ENCODE measurements around the gene PMP22. TPM values are rescaled to one million over a fixed set of nuclear protein-coding genes. Genes with fewer than 3 reads are reported as not detected.

The PMP22 gene
- polyA plus RNA-seq, 1 donor (not counting 4 experiments of a cell fraction or from before 2014, with no cell fraction given) = 7.9 TPM

DNA sequence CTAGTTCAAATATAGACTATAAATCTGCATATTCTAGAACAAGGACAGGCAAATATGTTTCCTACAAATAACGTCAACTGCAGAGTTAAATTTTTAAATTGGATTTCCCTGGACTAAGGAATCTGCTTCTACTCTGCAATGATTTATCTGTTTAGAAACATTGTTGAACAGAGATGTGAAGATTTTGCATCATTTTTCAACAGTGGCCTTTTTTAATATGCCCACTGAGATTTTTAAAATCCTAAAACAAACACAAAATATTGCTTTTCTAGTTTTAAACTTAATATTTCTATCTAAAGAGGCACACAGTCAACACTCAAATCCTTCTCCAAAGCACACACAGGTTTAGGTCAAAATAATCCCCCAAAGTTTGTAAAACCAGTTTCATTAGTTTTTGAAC is 23.7 kb upstream of the PMP22 start:
- Histone ChIP-seq H3K36me3 (ENCODE audit: control insufficient read depth in 2 of 2, extremely low read depth in 1 of 2, insufficient read depth in 2 of 2, low read length in 2 of 2) (no peaks in the 10 kb centered on the region), H3K79me2 (ENCODE audit: control insufficient read depth, insufficient read depth, low read length) (no peaks in the 10 kb centered on the region), H3K9me1 (ENCODE audit: control insufficient read depth, extremely low read depth, insufficient read depth, low read length) (no peaks in the 10 kb centered on the region), H3K4me3 (ENCODE audit: control insufficient read depth in 2 of 3, extremely low read depth in 1 of 3, insufficient read depth in 2 of 3, low read depth in 1 of 3, low read length in 3 of 3) (no peak overlapping the region), H3K4me2 (ENCODE audit: control insufficient read depth, extremely low read depth, insufficient read depth, low read depth, low read length) (no peak overlapping the region), H3K27ac (ENCODE audit: control insufficient read depth, insufficient read depth, low read length) (no peak overlapping the region), H3K27me3 (ENCODE audit: control insufficient read depth, extremely low read depth, insufficient read depth, low read length) (no peaks in the 10 kb centered on the region), H2AFZ (ENCODE audit: control insufficient read depth, low read length) (no peak overlapping the region), H3K9ac (ENCODE audit: control insufficient read depth, extremely low read depth, insufficient read depth, low read length) (no peak overlapping the region), H3K9me3 (ENCODE audit: control insufficient read depth, low read depth, low read length) (no peaks in the 10 kb centered on the region), H3K4me1 (ENCODE audit: control insufficient read depth, extremely low read depth, insufficient read depth, low read length) (no peaks in the 10 kb centered on the region), H4K20me1 (ENCODE audit: control insufficient read depth, extremely low read depth, insufficient read depth, low read length) (no peaks in the 10 kb centered on the region)
- no peak for TF ChIP-seq EZH2 (IDR thresholded peaks at IDR 0.05; ENCODE audit: low read length)
- TF ChIP-seq, protein P1, sequence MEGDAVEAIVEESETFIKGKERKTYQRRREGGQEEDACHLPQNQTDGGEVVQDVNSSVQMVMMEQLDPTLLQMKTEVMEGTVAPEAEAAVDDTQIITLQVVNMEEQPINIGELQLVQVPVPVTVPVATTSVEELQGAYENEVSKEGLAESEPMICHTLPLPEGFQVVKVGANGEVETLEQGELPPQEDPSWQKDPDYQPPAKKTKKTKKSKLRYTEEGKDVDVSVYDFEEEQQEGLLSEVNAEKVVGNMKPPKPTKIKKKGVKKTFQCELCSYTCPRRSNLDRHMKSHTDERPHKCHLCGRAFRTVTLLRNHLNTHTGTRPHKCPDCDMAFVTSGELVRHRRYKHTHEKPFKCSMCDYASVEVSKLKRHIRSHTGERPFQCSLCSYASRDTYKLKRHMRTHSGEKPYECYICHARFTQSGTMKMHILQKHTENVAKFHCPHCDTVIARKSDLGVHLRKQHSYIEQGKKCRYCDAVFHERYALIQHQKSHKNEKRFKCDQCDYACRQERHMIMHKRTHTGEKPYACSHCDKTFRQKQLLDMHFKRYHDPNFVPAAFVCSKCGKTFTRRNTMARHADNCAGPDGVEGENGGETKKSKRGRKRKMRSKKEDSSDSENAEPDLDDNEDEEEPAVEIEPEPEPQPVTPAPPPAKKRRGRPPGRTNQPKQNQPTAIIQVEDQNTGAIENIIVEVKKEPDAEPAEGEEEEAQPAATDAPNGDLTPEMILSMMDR (optimal IDR thresholded peaks at IDR 0.05 in 1 of 3, IDR thresholded peaks at IDR 0.05 in 1 of 3, conservative IDR thresholded peaks at IDR 0.05 in 1 of 3; ENCODE audit: extremely low read depth in 1 of 3, insufficient read depth in 2 of 3, low read length in 3 of 3) = no peak
- no peak for DNase-seq (ENCODE audit: low read depth, low spot score)
- FAIRE-seq = no peak
- dilution Hi-C loops (cut with MboI; ENCODE audit: extremely low pct_ligation_motif_present, low sequenced_read_pairs) = no loop called here

DNA sequence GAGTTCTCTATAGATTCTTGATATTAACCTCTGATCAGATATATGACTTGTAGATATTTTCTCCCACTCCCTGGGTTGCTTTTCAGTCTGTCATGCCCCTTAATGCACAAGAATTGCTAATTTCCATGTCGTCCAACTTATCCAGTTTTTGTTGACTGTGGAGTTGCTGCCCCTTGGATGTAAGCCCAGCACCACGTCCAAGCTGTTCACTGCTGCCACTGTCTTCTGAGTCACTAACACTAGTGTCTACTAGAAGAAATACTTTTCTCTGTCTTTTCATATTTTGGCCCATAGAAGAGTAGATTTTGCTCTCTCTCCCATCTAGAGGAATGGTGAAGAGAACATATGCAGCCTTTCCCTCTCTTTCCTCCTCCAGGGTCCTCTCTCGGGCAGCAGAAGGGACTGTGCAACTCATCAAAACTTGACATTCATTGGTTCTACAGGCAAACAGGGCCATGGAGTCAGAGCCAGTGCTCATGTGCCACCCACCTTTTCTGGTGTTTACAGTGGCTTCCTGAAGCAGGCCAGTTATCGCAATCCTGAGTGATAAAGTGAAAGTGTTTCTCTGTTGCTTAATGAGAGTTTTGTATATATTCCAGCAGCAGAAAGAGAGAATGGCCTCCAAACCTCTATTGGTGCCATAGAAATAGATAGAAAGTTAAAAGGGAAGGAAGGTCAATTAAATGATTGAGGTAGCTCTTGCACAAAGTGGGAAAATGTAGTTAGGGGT is 22.6 kb upstream of the PMP22 start:
- Histone ChIP-seq H3K4me2 (ENCODE audit: control insufficient read depth, extremely low read depth, insufficient read depth, low read depth, low read length) (no peak overlapping the region), H3K9ac (ENCODE audit: control insufficient read depth, extremely low read depth, insufficient read depth, low read length) (no peak overlapping the region), H3K9me1 (ENCODE audit: control insufficient read depth, extremely low read depth, insufficient read depth, low read length) (no peaks in the 10 kb centered on the region), H3K36me3 (ENCODE audit: control insufficient read depth in 2 of 2, extremely low read depth in 1 of 2, insufficient read depth in 2 of 2, low read length in 2 of 2) (no peaks in the 10 kb centered on the region), H3K4me3 (ENCODE audit: control insufficient read depth in 2 of 3, extremely low read depth in 1 of 3, insufficient read depth in 2 of 3, low read depth in 1 of 3, low read length in 3 of 3) (no peak overlapping the region), H2AFZ (ENCODE audit: control insufficient read depth, low read length) (no peak overlapping the region), H3K4me1 (ENCODE audit: control insufficient read depth, extremely low read depth, insufficient read depth, low read length) (no peaks in the 10 kb centered on the region), H4K20me1 (ENCODE audit: control insufficient read depth, extremely low read depth, insufficient read depth, low read length) (no peaks in the 10 kb centered on the region), H3K27me3 (ENCODE audit: control insufficient read depth, extremely low read depth, insufficient read depth, low read length) (peaks cover 5% of the 10 kb centered on the region), H3K9me3 (ENCODE audit: control insufficient read depth, low read depth, low read length) (no peaks in the 10 kb centered on the region), H3K79me2 (ENCODE audit: control insufficient read depth, insufficient read depth, low read length) (no peaks in the 10 kb centered on the region), H3K27ac (ENCODE audit: control insufficient read depth, insufficient read depth, low read length) (no peak overlapping the region)
- DNase-seq (ENCODE audit: low read depth, low spot score) (no peak), FAIRE-seq (no peak)
- dilution Hi-C loops (cut with MboI; ENCODE audit: extremely low pct_ligation_motif_present, low sequenced_read_pairs) = no loop called here
- TF ChIP-seq, protein P1 (optimal IDR thresholded peaks at IDR 0.05 in 1 of 3, IDR thresholded peaks at IDR 0.05 in 1 of 3, conservative IDR thresholded peaks at IDR 0.05 in 1 of 3; ENCODE audit: extremely low read depth in 1 of 3, insufficient read depth in 2 of 3, low read length in 3 of 3) = no peak
- no peak for TF ChIP-seq EZH2 (IDR thresholded peaks at IDR 0.05; ENCODE audit: low read length)
